Endodermal cell (in vitro differentiated cells): Measurements from ENCODE around the gene ETV6. TPM values are rescaled to one million over a fixed set of nuclear protein-coding genes. Genes with fewer than 3 reads are reported as not detected.

Experiments
- DNase-seq: peaks from one replicate; pipeline ENCODE4 v3.0.0-alpha.2; 2017
- H3K27ac ChIP-seq: 2 replicates; pipeline ENCODE4 v1.5.1; 2013; ENCODE audit warnings: mild to moderate bottlenecking, low read depth, low read length, moderate library complexity
- H3K27me3 ChIP-seq: 2 replicates; pipeline ENCODE4 v1.6.1; 2013; ENCODE audit warnings: mild to moderate bottlenecking, low read length, moderate library complexity; ENCODE audit not compliant: insufficient read depth, control insufficient read depth, poor library complexity, severe bottlenecking
- H3K36me3 ChIP-seq: 2 replicates; pipeline ENCODE4 v1.7.0; 2013; ENCODE audit warnings: mild to moderate bottlenecking, low read length, moderate library complexity; ENCODE audit not compliant: control insufficient read depth, insufficient read depth
- H3K4me1 ChIP-seq: one replicate; pipeline ENCODE4 v1.7.0; 2013; ENCODE audit warnings: low read length; ENCODE audit not compliant: control insufficient read depth, insufficient read depth
- H3K4me3 ChIP-seq: 2 replicates; pipeline ENCODE4 v1.5.1; 2013; ENCODE audit warnings: mild to moderate bottlenecking, low read length, moderate library complexity
- H3K9ac ChIP-seq: 2 replicates; pipeline ENCODE4 v1.6.1; 2013; ENCODE audit warnings: mild to moderate bottlenecking, low read length, moderate library complexity; ENCODE audit not compliant: poor library complexity, severe bottlenecking; ENCODE audit errors: extremely low read depth
- H3K9me3 ChIP-seq: 2 replicates; pipeline ENCODE4 v1.6.1; 2013; ENCODE audit warnings: mild to moderate bottlenecking, low read length, moderate library complexity; ENCODE audit not compliant: control insufficient read depth
- H3K27ac Mint-ChIP-seq: 2 replicates; pipeline ENCODE4 v1.8.0; 2020; ENCODE audit warnings: mixed read lengths
- H3K27me3 Mint-ChIP-seq: 2 replicates; pipeline ENCODE4 v1.8.0; 2021; ENCODE audit warnings: mild to moderate bottlenecking, mixed read lengths; ENCODE audit not compliant: insufficient read depth
- H3K36me3 Mint-ChIP-seq: 2 replicates; pipeline ENCODE4 v1.8.0; 2020; ENCODE audit warnings: low read depth, mixed read lengths
- H3K4me1 Mint-ChIP-seq: 2 replicates; pipeline ENCODE4 v1.8.0; 2020; ENCODE audit warnings: mixed read lengths
- H3K4me3 Mint-ChIP-seq: 2 replicates; pipeline ENCODE4 v1.8.0; 2020; ENCODE audit warnings: mild to moderate bottlenecking, moderate library complexity, mixed read lengths
- H3K9me3 Mint-ChIP-seq: 2 replicates; pipeline ENCODE4 v1.8.0; 2020; ENCODE audit warnings: mild to moderate bottlenecking, mixed read lengths
- CTCF ChIP-seq: fragments of 200-600 bp; sonication (generic); conservative IDR thresholded peaks from 2 replicates; pipeline ENCODE4 v1.5.0; 2021; ENCODE audit warnings: antibody characterized with exemption, mild to moderate bottlenecking
- WGBS, 2 experiments: methylation state at CpG; one replicate each; pipeline versions ENCODE4 v1.1.5 to v1.1.7; 2013; ENCODE audit warnings: missing lambda C conversion rate in 2 of 2, mixed read lengths in 1 of 2; ENCODE audit not compliant: insufficient coverage in 1 of 2, insufficient read length in 1 of 2; 5-methylcytosine and 5-hydroxymethylcytosine counted together
- total RNA-seq, 2 donors: library from RNA; stranded (reverse); fragmentation: NEBNext Ultra II Directional in 1 of 2; extraction: Animal tissue kit (Norgen Biotek cat#: 25700) in 1 of 2; gene quantifications; 2 replicates in 1 of 2; 3 replicates in 1 of 2; pipeline ENCODE4 v1.2.1, GENCODE V29; 2021

The ETV6 gene
- total RNA-seq, 2 donors from 2014 or later, result 9.3 to 22.1 TPM

GRCh38 chr12:11674894-11675390 is 25.5 kb downstream of the ETV6 start:
- H3K4me1 ChIP-seq, result no peaks in the 10 kb centered on the region
- Mint-ChIP-seq H3K4me3 (no peak overlapping the region), H3K27ac (no peak overlapping the region), H3K4me1 (peaks cover 30% of the 10 kb centered on the region), H3K9me3 (no peaks in the 10 kb centered on the region), H3K36me3 (no peaks in the 10 kb centered on the region), H3K27me3 (no peaks in the 10 kb centered on the region)
- 98 to 100% methylated on average over 4 of the region's 4 CpGs for WGBS, 2 experiments
- TF ChIP-seq CTCF, result no peak
- no peak overlapping the region for H3K27ac ChIP-seq
- H3K36me3 ChIP-seq, result no peaks in the 10 kb centered on the region
- H3K4me3 ChIP-seq, result no peak overlapping the region
- no peak for DNase-seq
- no peaks in the 10 kb centered on the region for H3K27me3 ChIP-seq
- no peak overlapping the region for H3K9ac ChIP-seq
- no peaks in the 10 kb centered on the region for H3K9me3 ChIP-seq

GRCh38 chr12:11676052-11676451 is 26.6 kb downstream of the ETV6 start:
- H3K36me3 ChIP-seq, result no peaks in the 10 kb centered on the region
- no peaks in the 10 kb centered on the region for H3K36me3 Mint-ChIP-seq
- H3K27ac Mint-ChIP-seq, result no peak overlapping the region
- H3K27ac ChIP-seq, result no peak overlapping the region
- TF ChIP-seq CTCF, result no peak
- no peak overlapping the region for H3K9ac ChIP-seq
- no peaks in the 10 kb centered on the region for H3K9me3 Mint-ChIP-seq
- no peak overlapping the region for H3K4me3 ChIP-seq
- no peaks in the 10 kb centered on the region for H3K4me1 ChIP-seq
- H3K9me3 ChIP-seq, result no peaks in the 10 kb centered on the region
- H3K27me3 ChIP-seq, result no peaks in the 10 kb centered on the region
- no peak overlapping the region for H3K4me3 Mint-ChIP-seq
- no peak for DNase-seq
- 88 to 95% methylated on average over 3 to 4 of the region's 4 CpGs for WGBS, 2 experiments
- H3K27me3 Mint-ChIP-seq, result no peaks in the 10 kb centered on the region
- peaks cover 27% of the 10 kb centered on the region for H3K4me1 Mint-ChIP-seq

- H3K9ac ChIP-seq, result no peak overlapping the region
- Mint-ChIP-seq H3K9me3 (peaks cover 4% of the 10 kb centered on the region), H3K27ac (no peak overlapping the region), H3K4me3 (no peak overlapping the region), H3K27me3 (no peaks in the 10 kb centered on the region), H3K36me3 (no peaks in the 10 kb centered on the region), H3K4me1 (peaks cover 22% of the 10 kb centered on the region)
- no peak overlapping the region for H3K4me3 ChIP-seq
- 85 to 92% methylated on average over 4 of the region's 4 CpGs for WGBS, 2 experiments
- H3K27ac ChIP-seq, result no peak overlapping the region
- H3K27me3 ChIP-seq, result no peaks in the 10 kb centered on the region
- no peaks in the 10 kb centered on the region for H3K9me3 ChIP-seq
- TF ChIP-seq CTCF, result no peak
- H3K36me3 ChIP-seq, result no peaks in the 10 kb centered on the region
- H3K4me1 ChIP-seq, result no peaks in the 10 kb centered on the region
- DNase-seq, result no peak
Observed at GRCh38 chr12:11677093-11677492, 27.6 kb downstream of the ETV6 start.
